WERI-Rb-1 (cell line): ENCODE data around the gene HSP90AA1.

Source experiments
- DNase-seq: peaks from one replicate; pipeline ENCODE4 v3.0.0-alpha.2; 2020
- H3K27ac ChIP-seq: fragments of 250-450 bp; sonication (Bioruptor Pico); 2 replicates; pipeline ENCODE4 v1.5.1; 2020; ENCODE audit warnings: mild to moderate bottlenecking, moderate library complexity
- H3K27me3 ChIP-seq: fragments of 250-450 bp; sonication (Bioruptor Pico); 2 replicates; pipeline ENCODE4 v1.5.1; 2021; ENCODE audit warnings: mild to moderate bottlenecking, low read depth, moderate library complexity; ENCODE audit not compliant: insufficient read depth, severe bottlenecking
- H3K36me3 ChIP-seq: fragments of 250-450 bp; sonication (Bioruptor Pico); 2 replicates; pipeline ENCODE4 v1.5.1; 2020; ENCODE audit warnings: mild to moderate bottlenecking, moderate library complexity
- H3K4me3 ChIP-seq: 2 replicates; pipeline ENCODE4 v1.5.1; 2011; ENCODE audit warnings: low read depth, mild to moderate bottlenecking, control low read depth, low read length
- H3K9me3 ChIP-seq: fragments of 250-450 bp; sonication (Bioruptor Pico); 2 replicates; pipeline ENCODE4 v1.5.1; 2021; ENCODE audit warnings: mild to moderate bottlenecking, moderate library complexity; ENCODE audit not compliant: severe bottlenecking
- TF ChIP-seq, protein P1 (sequence below): IDR thresholded peaks from 2 replicates; pipeline ENCODE4 v1.5.1; 2011; ENCODE audit warnings: low read depth, mild to moderate bottlenecking, control low read depth, inconsistent platforms, low read length

Gene HSP90AA1

GRCh38 chr14:102088012-102088792, 1.4 kb upstream of the HSP90AA1 start:
- Histone ChIP-seq H3K27me3 (no peaks in the 10 kb centered on the region), H3K9me3 (no peaks in the 10 kb centered on the region), H3K36me3 (peaks cover 32% of the 10 kb centered on the region), H3K4me3 (peak overlapping the region; percentile 54), H3K27ac (peak overlapping the region; percentile 17; the same call in 1 of the 2 replicates)
- TF ChIP-seq, protein P1, sequence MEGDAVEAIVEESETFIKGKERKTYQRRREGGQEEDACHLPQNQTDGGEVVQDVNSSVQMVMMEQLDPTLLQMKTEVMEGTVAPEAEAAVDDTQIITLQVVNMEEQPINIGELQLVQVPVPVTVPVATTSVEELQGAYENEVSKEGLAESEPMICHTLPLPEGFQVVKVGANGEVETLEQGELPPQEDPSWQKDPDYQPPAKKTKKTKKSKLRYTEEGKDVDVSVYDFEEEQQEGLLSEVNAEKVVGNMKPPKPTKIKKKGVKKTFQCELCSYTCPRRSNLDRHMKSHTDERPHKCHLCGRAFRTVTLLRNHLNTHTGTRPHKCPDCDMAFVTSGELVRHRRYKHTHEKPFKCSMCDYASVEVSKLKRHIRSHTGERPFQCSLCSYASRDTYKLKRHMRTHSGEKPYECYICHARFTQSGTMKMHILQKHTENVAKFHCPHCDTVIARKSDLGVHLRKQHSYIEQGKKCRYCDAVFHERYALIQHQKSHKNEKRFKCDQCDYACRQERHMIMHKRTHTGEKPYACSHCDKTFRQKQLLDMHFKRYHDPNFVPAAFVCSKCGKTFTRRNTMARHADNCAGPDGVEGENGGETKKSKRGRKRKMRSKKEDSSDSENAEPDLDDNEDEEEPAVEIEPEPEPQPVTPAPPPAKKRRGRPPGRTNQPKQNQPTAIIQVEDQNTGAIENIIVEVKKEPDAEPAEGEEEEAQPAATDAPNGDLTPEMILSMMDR, result no peak
- no peak for DNase-seq

- peak overlapping the region; percentile 96 for H3K27ac ChIP-seq
- peaks cover 37% of the 10 kb centered on the region for H3K36me3 ChIP-seq
- no peaks in the 10 kb centered on the region for H3K27me3 ChIP-seq
- no peak for DNase-seq
- H3K9me3 ChIP-seq, result no peaks in the 10 kb centered on the region
- peak overlapping the region; percentile 54 for H3K4me3 ChIP-seq
- TF ChIP-seq, protein P1, result no peak
Observed at GRCh38 chr14:102087762-102088011, 843 bp upstream of the HSP90AA1 start.

DNA sequence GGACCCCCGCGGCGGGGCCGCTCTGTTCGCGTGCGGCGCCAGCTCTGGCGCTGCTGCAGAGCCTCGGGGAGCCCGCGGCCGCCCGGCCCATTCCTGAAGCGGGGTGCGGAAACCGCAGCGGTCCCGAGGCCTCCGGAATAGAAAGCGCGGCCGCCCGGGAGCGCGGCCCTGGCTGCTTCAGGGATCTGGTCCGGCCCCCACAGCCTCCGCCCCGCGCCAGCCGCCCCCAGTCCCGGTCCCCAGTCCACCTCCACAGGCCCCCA, 204 bp downstream of the HSP90AA1 start:
- DNase-seq, result no peak
- no peaks in the 10 kb centered on the region for H3K27me3 ChIP-seq
- TF ChIP-seq, protein P1, result no peak
- H3K4me3 ChIP-seq, result peak overlapping the region; percentile 77
- peaks cover 47% of the 10 kb centered on the region for H3K36me3 ChIP-seq
- H3K27ac ChIP-seq, result peak overlapping the region; percentile 96
- H3K9me3 ChIP-seq, result no peaks in the 10 kb centered on the region

DNA sequence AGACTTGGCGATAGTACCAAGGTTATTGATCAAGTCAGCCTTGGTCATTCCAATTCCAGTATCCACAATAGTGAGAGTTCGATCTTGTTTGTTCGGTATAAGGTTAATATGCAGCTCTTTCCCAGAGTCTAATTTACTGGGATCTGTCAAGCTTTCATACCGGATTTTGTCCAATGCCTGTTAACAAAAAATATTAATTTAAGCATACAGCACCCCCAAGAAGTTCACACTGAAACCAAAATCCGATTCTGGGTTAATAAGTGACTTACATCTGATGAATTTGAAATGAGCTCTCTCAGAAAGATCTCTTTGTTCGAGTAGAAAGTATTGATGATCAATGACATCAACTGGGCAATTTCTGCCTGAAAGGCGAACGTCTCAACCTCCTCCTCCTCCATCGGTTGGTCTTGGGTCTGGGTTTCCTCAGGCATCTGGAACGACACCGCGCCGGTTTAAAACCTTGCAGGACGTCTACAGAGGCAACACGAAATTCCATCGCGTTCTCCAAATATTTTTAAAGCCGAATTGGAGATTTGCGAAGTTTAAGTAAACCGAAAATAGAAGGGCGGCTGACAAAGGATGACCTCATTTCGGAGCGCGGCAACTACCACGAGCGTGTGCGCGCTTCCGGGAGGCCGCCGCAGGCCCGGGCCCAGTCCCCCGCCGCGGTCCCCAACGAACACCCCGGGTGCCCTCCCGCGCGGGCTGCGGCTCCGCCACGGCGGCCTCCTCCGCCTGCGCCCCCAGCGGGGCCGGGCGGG, 716 bp downstream of the HSP90AA1 start:
- Histone ChIP-seq H3K4me3 (peak overlapping the region; percentile 77), H3K36me3 (peaks cover 51% of the 10 kb centered on the region), H3K9me3 (no peaks in the 10 kb centered on the region), H3K27me3 (no peaks in the 10 kb centered on the region), H3K27ac (peak overlapping the region; percentile 96)
- TF ChIP-seq, protein P1, result no peak
- DNase-seq, result no peak

DNA sequence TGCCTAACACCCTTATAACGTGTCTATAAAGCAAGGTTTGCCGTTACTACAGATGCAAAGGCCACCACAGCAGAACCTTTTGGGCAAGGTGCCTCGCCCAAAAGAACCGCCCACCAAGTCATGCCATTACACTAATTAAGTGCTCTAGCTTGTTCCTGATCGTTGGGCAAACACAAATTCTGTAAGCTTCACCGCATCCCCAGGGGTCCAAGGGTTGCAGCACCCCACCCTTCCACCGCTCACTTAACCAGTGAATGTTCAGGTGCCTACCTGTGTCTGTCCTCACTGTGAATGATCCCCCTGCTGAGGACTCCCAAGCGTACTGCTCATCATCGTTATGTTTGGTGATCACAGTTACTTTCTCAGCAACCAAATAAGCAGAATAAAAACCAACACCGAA, 1.4 kb downstream of the HSP90AA1 start:
- TF ChIP-seq, protein P1, result no peak
- Histone ChIP-seq H3K36me3 (peaks cover 57% of the 10 kb centered on the region), H3K27me3 (no peaks in the 10 kb centered on the region), H3K4me3 (peak overlapping the region; percentile 77), H3K9me3 (no peaks in the 10 kb centered on the region), H3K27ac (no peak overlapping the region)
- no peak for DNase-seq
